CD4-positive, alpha-beta T cell treated with Interleukin-6 for 4 hours (primary cell): Measurements from ENCODE around the gene NUMBL.

Source experiments
- DNase-seq: peaks from one replicate; pipeline ENCODE4 v3.0.0-alpha.2; 2020; ENCODE audit warnings: mixed read lengths

The NUMBL gene

DNA sequence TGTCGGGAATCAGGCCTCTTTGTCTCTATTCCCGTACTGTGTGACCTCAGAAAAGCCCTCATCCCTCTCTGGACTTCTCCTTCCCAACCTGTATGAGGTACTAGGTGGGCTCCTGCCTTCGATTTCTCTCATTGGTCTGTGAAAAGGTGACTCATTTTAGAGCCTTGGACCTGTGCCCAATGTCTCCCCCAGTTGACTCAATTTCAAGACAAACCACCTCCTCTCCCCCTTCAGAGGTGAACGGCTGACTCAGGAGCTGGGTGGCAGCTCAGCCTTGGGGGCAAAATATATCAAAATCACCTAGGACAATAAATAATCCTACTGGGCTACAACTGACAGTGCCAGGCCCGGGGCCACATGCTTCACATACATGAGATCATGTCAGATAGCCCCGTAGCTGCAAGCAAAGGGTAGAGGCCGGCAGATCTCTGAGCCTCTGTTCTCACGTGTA is 25.6 kb upstream of the NUMBL start:
- peak; percentile 87 for DNase-seq

DNA sequence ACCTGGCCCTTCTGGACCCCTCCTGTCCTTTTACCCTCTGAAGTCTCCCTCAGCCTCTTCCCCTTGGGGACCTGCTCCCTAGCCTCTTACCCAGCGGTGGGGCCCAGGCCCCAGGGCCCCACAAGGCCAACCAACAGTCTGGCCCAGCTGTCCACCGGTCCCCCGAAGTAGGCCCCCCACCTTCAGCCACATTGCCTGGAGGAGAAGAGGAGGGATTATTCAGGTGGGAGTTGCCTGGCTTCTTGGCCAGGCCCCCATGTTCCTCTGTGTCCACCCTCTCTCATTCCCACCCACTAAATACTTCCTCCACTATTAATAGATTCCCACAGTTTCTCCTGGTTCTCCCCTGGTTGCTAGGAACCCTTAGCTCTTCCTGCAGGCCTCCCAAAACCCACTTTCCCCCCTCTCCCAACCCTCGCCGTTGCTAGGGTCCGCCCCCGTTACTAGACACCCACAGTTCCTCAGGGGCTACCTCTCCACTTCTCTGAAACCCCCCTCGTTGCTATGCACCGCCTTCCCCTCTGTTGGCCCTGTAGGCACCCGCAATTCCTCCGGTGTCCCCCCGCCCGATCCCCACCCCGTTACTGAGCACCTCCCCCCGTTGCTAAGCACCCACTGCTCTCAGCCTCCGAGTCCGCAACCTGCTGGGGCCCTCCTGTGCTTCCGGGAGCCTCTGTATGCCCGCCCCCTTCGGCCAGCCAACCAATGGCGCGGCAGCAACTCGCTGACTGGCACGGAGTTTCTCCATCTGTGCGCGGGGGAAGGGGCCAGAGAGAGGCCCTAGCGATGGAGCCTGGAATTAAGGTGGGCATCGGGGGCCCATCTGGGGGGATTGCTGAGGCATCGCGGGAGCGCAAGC is 24.2 kb upstream of the NUMBL start:
- DNase-seq, result peak; percentile 95

DNA sequence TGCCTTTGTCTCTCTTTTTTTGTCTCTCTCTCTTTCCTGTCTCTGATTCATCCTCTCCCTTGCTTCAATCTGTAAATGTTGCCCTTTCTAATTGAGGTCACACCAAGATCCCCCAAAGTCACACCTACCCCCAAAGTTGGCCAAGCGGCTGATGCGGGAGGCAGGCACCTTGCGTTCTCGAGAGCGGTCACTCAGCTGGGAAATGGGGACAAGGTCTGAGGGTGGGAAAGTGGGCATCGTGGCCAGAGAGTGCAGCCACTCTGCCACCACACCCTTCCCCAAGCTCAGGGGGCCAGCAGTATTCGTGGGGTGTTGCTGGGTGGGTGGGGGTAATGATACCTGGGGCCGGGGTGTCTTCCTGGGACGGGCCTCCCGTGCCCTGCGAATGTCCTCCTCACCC is 23.5 kb upstream of the NUMBL start:
- DNase-seq, result no peak

DNA sequence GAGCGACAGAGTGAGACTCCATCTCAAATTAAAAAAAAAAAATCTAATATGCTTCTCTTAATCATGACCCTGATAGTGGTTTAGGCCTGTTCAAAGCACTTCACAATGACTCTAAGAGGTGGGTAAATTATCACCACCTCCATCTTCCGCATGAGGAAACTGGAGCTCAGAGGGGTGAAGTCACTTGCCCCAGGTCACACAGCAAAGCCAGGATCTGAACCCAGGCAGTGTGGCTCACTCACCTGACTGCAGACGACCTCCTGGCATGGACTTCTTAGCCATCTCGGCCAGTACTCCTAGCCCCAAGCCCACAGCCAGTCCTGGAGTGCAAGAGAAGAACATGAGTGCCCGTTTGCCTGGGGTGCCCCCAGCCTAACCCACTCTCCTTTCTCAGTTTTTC is 19.4 kb upstream of the NUMBL start:
- no peak for DNase-seq

DNA sequence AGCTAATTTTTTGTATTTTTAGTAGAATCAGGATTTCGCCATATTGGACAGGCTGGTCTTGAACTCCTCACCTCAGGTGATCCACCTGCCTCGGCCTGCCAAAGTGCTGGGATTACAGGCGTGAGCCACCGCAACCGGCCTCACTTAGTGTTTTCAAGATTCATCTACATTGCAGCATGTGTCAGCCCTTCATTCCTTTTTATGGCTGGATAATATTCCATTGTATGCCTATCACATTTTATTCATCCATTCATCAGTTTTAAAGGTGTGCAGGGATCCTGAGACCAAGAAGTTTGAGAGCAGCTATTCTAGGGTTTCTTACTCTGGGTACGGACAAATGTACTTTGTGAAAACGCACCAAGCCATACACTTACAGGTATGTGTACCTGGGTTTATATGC is 17.2 kb upstream of the NUMBL start:
- DNase-seq, result no peak

DNA sequence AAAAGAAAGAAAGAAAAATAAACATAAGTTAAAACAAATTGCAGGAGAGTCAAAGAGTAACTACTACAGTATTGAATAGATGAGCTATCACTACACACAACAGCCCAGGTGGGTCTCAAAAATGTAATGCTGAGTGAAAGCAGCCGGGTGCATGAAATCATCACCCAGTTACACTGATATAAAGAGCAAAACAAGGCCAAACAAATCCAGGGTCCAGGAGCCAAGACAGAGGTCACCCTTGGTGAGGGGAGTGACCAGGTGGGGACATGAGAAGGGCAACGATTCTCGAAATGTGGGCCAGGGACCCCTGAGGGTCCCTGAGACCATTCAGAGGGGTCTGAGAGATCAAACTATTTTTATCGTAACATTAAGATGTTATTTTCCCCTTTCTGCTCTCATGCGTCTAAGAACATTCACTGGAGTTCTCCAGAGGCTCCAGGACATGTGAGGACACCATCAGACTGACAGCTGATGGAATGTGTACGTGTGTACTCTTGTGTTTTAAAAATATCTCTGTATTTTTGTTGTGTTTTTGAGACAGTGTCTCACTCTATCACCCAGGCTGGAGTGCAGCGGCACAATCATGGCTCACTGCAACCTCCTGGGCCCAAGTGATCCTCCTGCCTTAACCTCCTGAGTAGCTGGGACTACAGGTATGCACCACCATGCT is 15.6 kb upstream of the NUMBL start:
- DNase-seq, result no peak

DNA sequence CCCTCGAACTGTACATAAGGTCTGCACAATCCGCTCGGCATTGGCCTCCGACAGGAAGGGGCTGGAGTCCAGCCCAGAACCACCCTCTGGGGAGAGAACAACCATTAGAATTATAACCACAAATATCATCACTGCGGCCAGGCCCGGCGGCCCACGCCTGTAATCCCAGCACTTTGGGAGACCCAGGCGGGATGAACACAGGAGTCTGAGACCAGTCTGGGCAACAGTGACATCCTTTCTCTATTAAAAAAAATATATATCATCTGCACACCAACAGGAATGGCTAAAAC is 14.9 kb upstream of the NUMBL start:
- no peak for DNase-seq

DNA sequence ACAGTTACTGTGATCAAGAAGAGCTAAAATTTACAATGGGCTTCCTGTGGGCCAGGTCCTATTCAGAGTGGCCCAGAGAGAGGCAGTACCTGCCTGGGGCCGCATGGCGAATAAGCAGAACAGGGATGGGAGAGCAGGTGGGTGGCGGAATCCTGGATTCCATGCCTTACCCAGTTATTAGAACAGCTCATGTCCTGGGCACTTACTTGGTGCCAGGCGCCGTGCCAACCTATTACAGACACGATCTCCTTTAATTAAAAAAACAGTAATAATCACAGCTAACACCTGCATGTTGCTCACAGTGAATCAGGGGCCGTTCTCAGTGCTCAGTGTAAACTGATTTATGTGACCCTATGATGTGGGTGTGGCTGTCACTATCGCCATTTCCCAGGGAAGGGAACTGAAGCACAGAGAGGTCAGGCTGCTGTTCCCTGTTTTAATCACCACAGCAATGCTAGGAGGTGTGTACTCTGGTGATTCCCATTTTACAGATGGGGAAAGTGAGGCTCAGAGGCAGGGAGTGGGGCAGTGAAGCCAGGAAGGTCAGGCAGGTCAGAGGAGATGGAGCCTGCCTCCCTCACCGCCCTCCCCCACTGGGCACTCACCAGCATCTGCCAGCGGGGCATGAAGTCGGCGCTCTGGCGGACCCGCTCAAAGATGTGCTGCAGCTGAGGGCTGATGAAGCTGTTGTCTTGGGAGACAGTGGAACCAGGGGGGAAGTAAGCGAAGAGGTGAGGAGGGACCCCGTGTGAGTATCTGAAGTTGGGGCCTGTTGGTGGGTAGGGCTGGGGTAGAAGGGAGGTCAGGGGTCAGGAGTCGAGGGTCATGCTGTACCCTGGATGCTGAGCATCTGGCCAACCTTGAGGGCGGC is 14.3 kb upstream of the NUMBL start:
- no peak for DNase-seq

DNA sequence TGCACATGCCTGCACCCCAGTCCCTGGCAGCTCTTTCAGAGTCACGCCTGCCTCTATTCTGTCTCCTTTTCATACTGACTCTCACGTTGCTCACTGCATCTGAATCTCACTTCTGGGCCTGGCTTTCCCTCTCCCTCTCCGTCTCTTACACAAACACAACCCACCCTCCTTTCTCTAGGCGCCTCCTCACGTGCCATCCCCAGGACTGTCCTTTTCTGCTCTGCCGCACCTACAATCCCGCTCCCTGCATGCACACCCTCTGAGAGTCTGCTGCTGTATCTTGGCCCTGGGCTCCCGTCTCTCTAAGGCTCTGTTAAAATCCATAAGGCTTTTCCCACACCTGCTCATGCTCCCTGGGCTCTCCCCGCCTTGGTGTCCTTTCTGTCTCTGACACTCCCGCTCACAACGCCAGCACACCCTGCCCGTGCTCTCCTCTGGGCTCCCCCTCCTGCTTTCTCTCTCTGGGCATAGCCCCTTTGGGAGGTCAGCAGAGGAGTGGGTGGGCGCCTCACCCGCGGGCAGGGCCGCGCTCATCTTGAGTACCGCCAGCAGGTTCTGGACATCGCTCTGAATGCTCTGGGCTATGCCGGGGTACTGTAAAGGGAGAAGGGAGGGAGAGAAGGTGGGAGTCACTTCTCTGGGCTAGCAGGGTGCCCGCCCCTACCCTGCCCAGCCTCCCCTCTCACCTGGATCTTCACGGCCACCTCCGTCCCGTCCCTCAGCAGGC is 12.7 kb upstream of the NUMBL start:
- no peak for DNase-seq

DNA sequence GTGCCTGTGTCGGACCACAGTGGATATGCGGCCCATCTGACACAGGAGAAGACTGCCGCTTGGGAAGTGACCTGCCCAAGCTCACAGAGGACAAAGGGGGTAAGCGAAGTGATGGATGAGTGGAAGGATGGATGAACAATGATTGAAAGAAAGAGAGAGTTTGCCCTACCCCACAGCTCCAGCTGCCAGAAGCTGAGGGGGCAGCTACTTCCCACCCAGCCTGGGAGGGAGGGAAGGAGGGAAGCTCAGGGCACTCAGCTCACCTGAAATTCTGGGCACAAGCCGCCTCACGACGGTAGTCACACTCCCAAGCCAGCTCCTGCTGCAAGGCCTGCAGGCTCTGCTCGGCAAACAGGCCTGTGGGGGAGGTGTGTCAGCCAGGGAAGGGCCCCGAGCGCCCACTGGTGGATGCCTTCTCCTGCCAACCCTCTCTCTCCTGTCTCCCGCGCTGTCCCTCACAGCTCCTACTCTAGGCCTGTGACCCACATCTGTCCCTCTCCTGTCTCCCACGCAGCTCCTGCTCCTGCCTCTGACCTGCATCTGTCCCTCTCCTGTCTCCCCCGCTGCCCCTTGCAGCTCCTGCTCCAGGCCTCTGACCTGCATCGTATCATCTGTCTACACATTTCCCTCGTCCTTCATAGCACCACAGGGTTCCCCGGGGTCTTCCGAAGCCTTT is 12.0 kb upstream of the NUMBL start:
- no peak for DNase-seq

DNA sequence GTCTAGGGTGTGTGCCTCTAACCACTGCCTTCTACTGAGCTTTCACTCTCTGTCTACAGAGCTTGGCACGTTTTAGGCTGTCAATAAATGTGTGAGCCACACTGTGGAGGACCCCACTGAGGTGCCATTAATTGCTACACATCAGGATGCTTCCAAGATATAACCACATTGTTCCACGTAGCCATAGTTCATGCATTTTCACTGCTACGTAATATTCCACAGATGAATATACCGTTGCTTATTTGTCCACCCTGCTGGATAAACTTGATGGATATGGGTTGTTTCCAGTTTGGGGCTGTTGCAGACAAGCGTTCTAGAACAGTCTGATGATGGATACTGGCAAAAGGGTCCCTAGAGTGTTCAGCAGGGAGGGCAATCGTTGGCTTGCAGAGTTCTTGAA is 11.3 kb upstream of the NUMBL start:
- DNase-seq, result no peak

DNA sequence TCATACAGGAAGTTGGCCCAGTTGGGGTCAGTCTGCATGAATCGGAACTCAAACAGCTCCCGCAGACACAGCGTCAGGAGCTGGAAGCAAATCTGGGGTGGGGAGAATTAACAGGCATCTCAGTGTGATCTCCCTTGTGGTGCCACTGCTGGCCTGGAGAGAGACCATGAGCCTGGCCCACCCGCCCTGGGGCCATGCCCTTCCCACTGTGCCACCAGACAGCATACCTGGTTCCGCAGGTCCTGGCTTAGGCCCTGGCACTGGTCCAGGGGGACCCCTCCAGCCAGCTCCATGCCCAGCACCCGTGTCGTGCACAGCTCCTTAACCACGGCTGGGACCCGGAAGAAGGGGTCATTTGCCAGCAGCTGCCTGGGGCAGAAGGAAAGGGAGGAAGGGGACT is 9.6 kb upstream of the NUMBL start:
- DNase-seq, result no peak

DNA sequence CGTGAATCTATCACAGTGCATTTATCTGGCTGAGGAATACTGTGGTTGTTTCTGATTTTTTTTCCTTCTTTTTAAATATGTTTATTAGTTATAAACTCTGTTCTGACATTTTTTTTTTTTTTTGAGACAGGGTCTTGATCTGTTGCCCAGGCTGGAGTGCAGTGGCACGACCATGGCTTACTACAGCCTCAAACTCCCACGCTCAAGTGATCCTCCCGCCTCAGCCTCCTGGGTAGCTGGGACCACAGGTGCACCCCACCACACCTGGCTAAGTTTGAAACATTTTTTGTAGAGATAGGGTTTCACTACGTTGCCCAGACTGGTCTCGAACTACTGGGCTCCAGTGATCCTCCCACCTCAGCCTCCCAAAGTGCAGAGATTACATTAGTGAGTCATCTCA is 6.6 kb upstream of the NUMBL start:
- DNase-seq, result no peak

DNA sequence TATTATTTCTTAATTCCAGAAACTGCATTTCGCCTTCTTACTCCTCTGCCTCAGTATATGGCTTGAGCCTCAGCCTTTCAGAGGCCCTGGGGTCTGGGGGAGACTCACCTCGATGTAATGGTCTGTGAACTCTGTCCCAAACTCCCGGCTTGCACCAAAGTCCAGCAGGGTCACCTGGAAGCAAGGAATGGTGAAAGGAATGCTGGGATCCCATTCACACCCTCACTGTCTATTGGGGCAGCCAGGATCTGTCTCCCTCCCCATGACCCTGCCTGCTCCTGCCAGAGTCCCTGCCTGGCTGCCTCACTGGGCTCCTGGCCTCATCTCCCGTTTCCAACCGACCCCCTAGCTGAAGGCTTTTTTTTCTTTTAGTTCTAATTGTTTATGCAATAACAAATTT is 5.4 kb upstream of the NUMBL start:
- DNase-seq, result no peak

DNA sequence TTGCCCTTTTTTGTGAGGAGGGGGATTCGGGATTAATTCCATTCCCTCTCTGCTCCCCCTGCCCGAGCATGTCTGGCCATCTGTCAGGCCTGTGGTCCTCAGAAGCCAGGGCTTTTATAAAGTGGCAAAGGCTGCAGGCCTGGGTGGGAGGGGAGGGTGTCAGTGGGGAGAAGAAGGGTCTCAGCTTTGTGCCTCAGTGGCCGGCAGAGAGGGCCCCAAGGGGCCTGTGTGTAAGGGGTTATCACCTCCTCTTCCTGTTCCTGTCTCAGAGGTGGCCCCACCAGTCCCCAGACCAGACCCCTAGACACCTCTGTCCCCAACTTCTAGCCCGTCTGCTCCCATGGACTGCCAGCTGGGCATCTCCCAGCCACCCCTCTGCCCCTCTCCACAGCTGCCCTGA is 3.4 kb upstream of the NUMBL start:
- DNase-seq, result no peak

DNA sequence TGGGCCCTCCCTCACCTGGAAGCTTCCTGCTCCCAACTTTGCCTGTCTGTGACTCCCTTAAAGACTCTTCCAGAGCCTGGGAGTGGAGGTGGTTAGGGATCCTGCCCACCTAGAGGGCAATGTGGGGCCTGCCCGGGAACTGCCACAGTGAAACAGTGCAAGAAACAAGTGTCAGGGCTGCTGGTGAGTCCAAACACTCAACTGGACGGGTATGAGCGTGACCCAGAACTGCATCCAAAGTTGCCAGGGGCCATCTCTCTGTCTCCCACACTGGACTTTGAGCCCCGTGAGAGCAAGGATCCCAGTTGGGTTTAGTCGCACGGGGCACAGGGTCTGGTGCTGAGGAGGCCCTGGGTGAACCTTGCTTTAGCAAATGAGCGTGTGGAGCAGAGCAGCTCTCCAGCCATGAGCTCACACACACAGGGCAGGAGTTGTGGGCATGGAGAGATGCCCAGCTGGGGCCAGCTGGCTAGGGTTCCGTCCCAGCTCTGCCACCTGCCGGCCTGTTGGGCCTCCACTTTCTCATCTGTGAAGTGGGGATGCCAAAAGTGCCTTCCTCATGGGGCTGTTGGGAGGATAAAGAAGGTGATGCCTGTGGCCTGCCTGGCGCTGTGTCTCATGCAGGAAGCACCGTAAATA is 2.8 kb upstream of the NUMBL start:
- no peak for DNase-seq

DNA sequence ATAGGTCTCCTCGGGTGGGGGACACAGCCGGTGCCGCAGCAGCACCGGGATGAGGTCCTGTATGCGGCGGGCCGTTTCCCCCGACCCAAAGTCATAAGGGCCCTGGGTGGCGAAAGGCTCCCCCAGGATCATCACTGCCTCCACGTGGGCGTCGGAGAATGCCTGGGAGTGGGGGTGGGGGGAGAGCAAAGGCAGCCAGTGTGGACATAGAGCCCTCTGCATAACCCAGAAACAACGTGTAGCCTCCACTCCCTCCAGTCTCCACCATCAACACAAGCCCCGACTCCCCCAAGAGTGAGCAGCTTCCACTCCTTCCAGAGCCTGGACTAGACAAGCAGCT is 1.7 kb upstream of the NUMBL start:
- DNase-seq, result no peak

DNA sequence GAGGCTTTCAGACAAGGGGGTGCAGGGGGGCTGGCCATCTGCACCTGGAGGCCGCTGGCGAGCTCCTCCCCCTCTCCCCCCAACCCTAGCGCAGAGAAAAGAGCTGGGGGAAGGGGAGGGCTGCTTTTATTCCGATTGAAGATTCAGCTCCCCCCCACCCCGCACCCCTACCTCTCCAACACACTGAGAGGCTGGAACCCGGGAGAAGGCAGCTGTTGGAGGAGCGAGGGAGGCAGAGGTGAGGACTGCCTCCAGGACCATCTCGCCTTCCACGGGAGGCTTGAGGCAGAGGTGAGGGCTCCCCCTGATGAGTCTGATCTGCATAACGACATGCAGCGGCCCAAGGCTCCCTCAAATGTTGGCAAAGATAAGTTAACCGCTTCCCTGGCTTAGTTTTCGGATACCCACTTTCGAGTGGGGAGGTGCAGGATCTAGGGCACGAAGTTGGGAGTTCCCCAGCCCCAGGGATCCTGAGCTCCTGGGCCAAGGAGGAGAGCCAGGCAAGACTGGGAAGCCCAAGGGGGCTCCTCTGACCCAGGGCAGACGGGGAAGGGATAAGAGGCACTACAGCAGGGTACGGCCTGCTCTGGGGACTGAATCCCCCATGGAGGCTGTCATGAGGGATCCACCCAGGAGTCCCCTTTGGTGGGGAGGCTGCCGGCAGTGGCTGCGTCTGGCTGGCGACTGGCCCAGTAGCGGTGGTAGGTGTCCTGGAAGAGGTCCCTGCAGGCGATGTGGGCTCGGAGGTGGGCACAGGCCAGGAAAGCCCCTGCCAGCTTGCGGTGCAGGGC is 1.2 kb upstream of the NUMBL start:
- DNase-seq, result no peak

DNA sequence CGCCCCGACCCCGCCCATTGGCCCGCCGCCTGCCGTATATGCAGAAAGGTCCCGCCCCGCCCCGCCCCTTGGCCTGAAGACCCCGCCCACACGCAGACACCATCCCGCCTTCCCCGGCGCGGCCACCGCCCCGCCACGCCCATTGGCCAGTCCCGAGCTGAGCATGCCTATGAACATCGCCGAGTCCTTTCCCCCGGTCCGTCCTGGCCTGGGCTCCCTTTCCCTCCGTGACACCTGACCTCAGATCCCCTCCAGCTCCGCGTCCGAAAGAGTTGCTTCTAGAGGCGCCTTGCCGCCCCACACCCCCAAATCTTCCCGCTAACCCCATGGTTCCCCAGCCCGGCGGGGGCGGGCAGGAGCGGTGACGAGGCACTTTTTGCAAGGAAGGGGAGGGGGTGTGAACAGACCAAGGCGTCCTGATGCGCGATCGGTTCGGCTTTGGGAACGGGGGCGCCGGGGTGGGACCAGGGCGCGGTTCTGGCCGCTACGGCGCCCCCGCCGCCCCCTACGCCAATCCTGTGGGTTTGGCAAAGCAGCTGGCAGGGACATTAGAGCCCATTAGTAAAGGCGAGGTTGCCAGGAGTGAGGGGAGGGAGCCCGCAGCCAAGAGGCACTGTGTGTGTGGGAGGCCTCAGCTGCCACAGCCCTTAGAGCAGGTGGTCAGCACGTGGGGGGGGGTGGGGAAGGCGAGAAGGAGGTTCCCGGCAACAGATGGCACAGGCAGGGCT is 406 bp upstream of the NUMBL start:
- peak; percentile 93 for DNase-seq

DNA sequence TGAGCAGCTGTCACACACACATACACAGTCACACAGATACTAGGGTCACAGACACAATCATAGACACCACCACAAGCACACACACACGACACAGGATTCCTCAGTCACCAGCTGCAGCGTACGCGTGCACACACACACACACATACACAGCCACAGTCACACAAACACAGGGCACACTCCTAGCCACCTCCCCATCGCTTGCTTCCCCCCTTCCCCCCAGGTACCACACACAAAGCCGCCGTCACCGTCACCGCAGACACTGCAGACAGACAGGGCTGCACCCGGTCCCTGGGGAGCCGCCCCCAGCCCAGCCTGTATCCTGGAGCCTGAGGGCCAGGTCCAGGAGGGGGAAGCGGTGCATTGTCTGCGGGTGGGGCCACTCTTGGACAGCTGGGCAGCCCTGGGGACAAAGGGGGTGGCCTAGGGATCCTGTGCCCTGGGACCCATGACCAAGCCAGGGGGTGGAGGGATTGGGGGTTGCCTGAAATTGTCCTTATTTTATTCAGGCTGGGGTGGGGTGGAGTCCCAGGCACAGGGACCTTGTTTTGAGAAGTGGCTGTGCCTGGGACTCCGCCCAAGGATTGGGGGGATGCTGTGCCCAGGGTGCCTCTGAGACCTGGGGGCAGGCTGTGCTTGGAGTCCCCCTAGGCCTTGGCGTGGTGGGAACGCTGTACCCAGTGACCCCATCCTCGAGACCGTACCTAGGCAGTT is 957 bp downstream of the NUMBL start:
- peak; percentile 18 for DNase-seq
